HEK293 (cell line): Measurements from ENCODE around the gene PPIL6.

ENCODE experiments used
- CTCF ChIA-PET: fragments of 350-600 bp; formaldehyde crosslinking; extraction: SDS; loops from one replicate; lab custom pipeline; 2021; ENCODE audit warnings: antibody characterized with exemption; lab: Yijun Ruan, JAX
- POLR2A ChIA-PET: fragments of 300-600 bp; formaldehyde crosslinking; extraction: SDS; loops from one replicate; lab custom pipeline; 2020; ENCODE audit warnings: antibody characterized with exemption, inconsistent platforms; lab: Yijun Ruan, JAX
- H3K27ac ChIP-seq: fragments of 200-500 bp; sonication (Bioruptor generic); 2 replicates; pipeline ENCODE4 v1.5.1; 2014; ENCODE audit warnings: low read depth, low read length, control low read depth, inconsistent platforms; ENCODE audit errors: extremely low read depth
- H3K36me3 ChIP-seq, 2 experiments: fragments of 200-500 bp in 1 of 2; sonication (Bioruptor generic) in 1 of 2; 1 replicate in 1 of 2; 2 replicates in 1 of 2; pipeline ENCODE4 v1.5.1; 2014 to 2017; ENCODE audit warnings: inconsistent platforms in 2 of 2, low read length in 2 of 2; ENCODE audit not compliant: control insufficient read depth in 2 of 2, insufficient read depth in 1 of 2
- H3K4me1 ChIP-seq: fragments of 200-500 bp; sonication (Bioruptor generic); 2 replicates; pipeline ENCODE4 v1.5.1; 2014; ENCODE audit warnings: mild to moderate bottlenecking, low read length, inconsistent platforms; ENCODE audit not compliant: control insufficient read depth, insufficient read depth
- H3K4me3 ChIP-seq: 2 replicates; pipeline ENCODE4 v1.5.1; 2011; ENCODE audit warnings: low read depth, mild to moderate bottlenecking, control low read depth, low read length, moderate library complexity
- H3K9me3 ChIP-seq: fragments of 200-500 bp; sonication (Bioruptor generic); 2 replicates; pipeline ENCODE4 v1.5.1; 2014; ENCODE audit warnings: low read depth, low read length, inconsistent platforms; ENCODE audit not compliant: control insufficient read depth, insufficient read depth
- FEZF1 ChIP-seq: fragments of 450-650 bp; formaldehyde crosslinking; IDR thresholded peaks from 2 replicates; pipeline ENCODE4 v1.5.1; 2016; ENCODE audit warnings: missing biosample characterization, missing genetic modification characterization
- GLI2 ChIP-seq: fragments of 450-650 bp; formaldehyde crosslinking; IDR thresholded peaks from 2 replicates; pipeline ENCODE4; 2017; ENCODE audit warnings: missing biosample characterization, missing genetic modification characterization, low read depth, borderline replicate concordance
- HOXD13 ChIP-seq: sonication (generic); formaldehyde crosslinking; IDR thresholded peaks from 2 replicates; pipeline ENCODE4 v1.8.0; 2022; ENCODE audit warnings: missing genetic modification reagents, borderline replicate concordance
- MEIS1 ChIP-seq: sonication (generic); formaldehyde crosslinking; IDR thresholded peaks from 2 replicates; pipeline ENCODE4 v1.8.1; 2022; ENCODE audit warnings: missing genetic modification reagents, mild to moderate bottlenecking, borderline replicate concordance
- PRDM6 ChIP-seq: fragments of 450-650 bp; formaldehyde crosslinking; IDR thresholded peaks from 2 replicates; pipeline ENCODE4 v1.5.1; 2017; ENCODE audit warnings: missing biosample characterization, missing genetic modification characterization
- REPIN1 ChIP-seq: fragments of 450-650 bp; formaldehyde crosslinking; IDR thresholded peaks from 2 replicates; pipeline ENCODE4 v1.5.1; 2017; ENCODE audit warnings: missing biosample characterization, missing genetic modification characterization, low read depth
- ZBTB10 ChIP-seq: fragments of 450-650 bp; formaldehyde crosslinking; IDR thresholded peaks from 2 replicates; pipeline ENCODE4 v1.5.1; 2016; ENCODE audit warnings: missing biosample characterization, missing genetic modification characterization
- ZBTB17 ChIP-seq: fragments of 450-650 bp; formaldehyde crosslinking; IDR thresholded peaks from 2 replicates; pipeline ENCODE4 v1.5.1; 2016; ENCODE audit warnings: missing biosample characterization, missing genetic modification characterization
- ZBTB21 ChIP-seq: fragments of 450-650 bp; formaldehyde crosslinking; IDR thresholded peaks from 2 replicates; pipeline ENCODE4 v1.5.1; 2017; ENCODE audit warnings: missing biosample characterization, missing genetic modification characterization
- ZBTB48 ChIP-seq: fragments of 450-650 bp; formaldehyde crosslinking; IDR thresholded peaks from 2 replicates; pipeline ENCODE4 v1.5.1; 2016; ENCODE audit warnings: missing biosample characterization, missing genetic modification characterization
- ZNF10 ChIP-seq: fragments of 450-650 bp; formaldehyde crosslinking; IDR thresholded peaks from 2 replicates; pipeline ENCODE4 v1.5.1; 2017; ENCODE audit warnings: missing biosample characterization, missing genetic modification characterization
- ZNF155 ChIP-seq: fragments of 450-650 bp; formaldehyde crosslinking; IDR thresholded peaks from 2 replicates; pipeline ENCODE4 v1.5.1; 2016; ENCODE audit warnings: missing biosample characterization, missing genetic modification characterization
- ZNF169 ChIP-seq: fragments of 450-650 bp; formaldehyde crosslinking; IDR thresholded peaks from 2 replicates; pipeline ENCODE4 v1.5.1; 2016; ENCODE audit warnings: missing biosample characterization, missing genetic modification characterization
- ZNF19 ChIP-seq: fragments of 450-650 bp; formaldehyde crosslinking; IDR thresholded peaks from 2 replicates; pipeline ENCODE4; 2016; ENCODE audit warnings: missing biosample characterization, missing genetic modification characterization, low read depth
- ZNF202 ChIP-seq: fragments of 450-650 bp; formaldehyde crosslinking; IDR thresholded peaks from 2 replicates; pipeline ENCODE4 v1.5.1; 2016; ENCODE audit warnings: missing biosample characterization, missing genetic modification characterization, borderline replicate concordance
- ZNF280C ChIP-seq: fragments of 450-650 bp; formaldehyde crosslinking; IDR thresholded peaks from 2 replicates; pipeline ENCODE4 v1.5.1; 2016; ENCODE audit warnings: missing biosample characterization, missing genetic modification characterization
- ZNF280D ChIP-seq: fragments of 450-650 bp; formaldehyde crosslinking; IDR thresholded peaks from 2 replicates; pipeline ENCODE4 v1.5.1; 2016; ENCODE audit warnings: missing biosample characterization, missing genetic modification characterization
- ZNF324 ChIP-seq: fragments of 450-650 bp; formaldehyde crosslinking; IDR thresholded peaks from 2 replicates; pipeline ENCODE4 v1.5.1; 2016; ENCODE audit warnings: missing biosample characterization, missing genetic modification characterization
- ZNF514 ChIP-seq: fragments of 450-650 bp; formaldehyde crosslinking; IDR thresholded peaks from 2 replicates; pipeline ENCODE4 v1.5.1; 2016; ENCODE audit warnings: missing biosample characterization, missing genetic modification characterization
- ZNF555 ChIP-seq: fragments of 450-650 bp; formaldehyde crosslinking; conservative IDR thresholded peaks from 2 replicates; pipeline ENCODE4 v1.5.1; 2017; ENCODE audit warnings: missing biosample characterization, mild to moderate bottlenecking, missing genetic modification characterization, inconsistent platforms
- ZNF558 ChIP-seq: fragments of 450-650 bp; formaldehyde crosslinking; IDR thresholded peaks from 2 replicates; pipeline ENCODE4 v1.5.1; 2016; ENCODE audit warnings: missing biosample characterization, missing genetic modification characterization
- ZNF585B ChIP-seq: fragments of 450-650 bp; formaldehyde crosslinking; IDR thresholded peaks from 2 replicates; pipeline ENCODE4 v1.5.1; 2016; ENCODE audit warnings: missing biosample characterization, missing genetic modification characterization
- ZNF677 ChIP-seq: fragments of 450-650 bp; IDR thresholded peaks from 2 replicates; pipeline ENCODE4 v1.5.0; 2018; ENCODE audit warnings: missing biosample characterization, mild to moderate bottlenecking, missing genetic modification characterization, moderate library complexity
- ZNF768 ChIP-seq: fragments of 450-650 bp; formaldehyde crosslinking; IDR thresholded peaks from 2 replicates; pipeline ENCODE4 v1.5.1; 2018; ENCODE audit warnings: missing biosample characterization, mild to moderate bottlenecking, missing genetic modification characterization
- ZNF837 ChIP-seq: fragments of 450-650 bp; formaldehyde crosslinking; IDR thresholded peaks from 2 replicates; pipeline ENCODE4 v1.5.1; 2016; ENCODE audit warnings: missing biosample characterization, missing genetic modification characterization

Gene PPIL6

GRCh38 chr6:109485266-109485935, 45.0 kb upstream of the PPIL6 start:
- POLR2A ChIA-PET: no interaction called here
- Histone ChIP-seq H3K4me1 (no peaks in the 10 kb centered on the region), H3K36me3 (peaks cover 0 to 16% of the 10 kb centered on the region in 2 experiments; a peak in 1 of 3 replicates), H3K4me3 (no peak overlapping the region), H3K9me3 (no peaks in the 10 kb centered on the region), H3K27ac (no peak overlapping the region)
- CTCF ChIA-PET: interaction anchor here (0.6 to 1.1 kb wide), 3 partner anchors 24 to 41 kb away, joined by 3 to 4 read pairs (median 3); no protein-coding TSS in a partner anchor
- no peak for TF ChIP-seq ZBTB21 (tag by site-specific recombination)
- TF ChIP-seq ZNF585B: no peak
- TF ChIP-seq ZNF155 (tag by site-specific recombination): no peak
- TF ChIP-seq REPIN1 (tag by site-specific recombination): no peak
- TF ChIP-seq FEZF1 (tag by site-specific recombination): no peak
- no peak for TF ChIP-seq ZNF10 (tag by site-specific recombination)

- TF ChIP-seq ZBTB48 (tag by site-specific recombination): no peak
- no peak for TF ChIP-seq ZNF558 (tag by site-specific recombination)
- TF ChIP-seq PRDM6 (tag by site-specific recombination): no peak
- no peak for TF ChIP-seq ZNF677 (tag by site-specific recombination)
- no peak for TF ChIP-seq ZNF280C (tag by site-specific recombination)
- TF ChIP-seq ZNF837: no peak
- no peak for TF ChIP-seq ZBTB17 (tag by site-specific recombination)
- no peak for TF ChIP-seq HOXD13
- TF ChIP-seq ZNF514 (tag by site-specific recombination): no peak
- TF ChIP-seq ZNF280D (tag by site-specific recombination): no peak
- TF ChIP-seq ZNF202 (tag by site-specific recombination): no peak
- TF ChIP-seq MEIS1 (CRISPR knock-in tag): no peak
- TF ChIP-seq ZNF169 (tag by site-specific recombination): no peak
- no peak for TF ChIP-seq ZNF768 (tag by site-specific recombination)
- TF ChIP-seq GLI2: no peak
- TF ChIP-seq ZNF324 (tag by site-specific recombination): no peak
- no peak for TF ChIP-seq ZBTB10
- TF ChIP-seq ZNF19 (tag by site-specific recombination): no peak
- no peak for TF ChIP-seq ZNF555
- TF ChIP-seq, all 188 proteins: peak for 0
- POLR2A ChIA-PET: no interaction called here
- Histone ChIP-seq H3K4me3 (no peak overlapping the region), H3K36me3 (peaks cover 0 to 26% of the 10 kb centered on the region in 2 experiments; a peak in 2 of 3 replicates), H3K4me1 (0 out of 2 replicates have a peak, but pooled peaks cover 1% of the 10 kb centered on the region), H3K27ac (no peak overlapping the region), H3K9me3 (no peaks in the 10 kb centered on the region)
- CTCF ChIA-PET: no interaction called here
These were observed 43.7 kb upstream of the PPIL6 start for GRCh38 chr6:109484122-109484521.
